Heart left ventricle (tissue), 13 donors: Measurements from ENCODE around the gene DUSP23.

ENCODE experiments used
- POLR2A ChIP-seq, 2 donors: fragments of 450-650 bp; IDR thresholded peaks; one replicate each; pipeline ENCODE4 v1.6.1; 2017; ENCODE audit warnings: antibody characterized with exemption in 2 of 2, mild to moderate bottlenecking in 2 of 2, moderate library complexity in 2 of 2
- TF ChIP-seq, protein P1 (sequence below), 12 donors: fragments of 200-600 bp; sonication (generic) in 4 of 12; IDR thresholded peaks; one replicate each; pipeline versions ENCODE4 v1.5.0 to v1.8.0; 2018 to 2022; ENCODE audit warnings: antibody characterized with exemption in 12 of 12, mild to moderate bottlenecking in 5 of 12
- donor health status: ischemic (EF 13 %, LVEDD 7.1; RV severe dilation, severe dysfunction).
- donor health status: DM: no; HTN: yes; CAD: no.
- donor health status: DM: no; HTN: no; CAD: no.
- donor health status: ischemic (EF 25% LVEDD 6.9; RV normal size, moderate dysfunction).
- donor health status: ischemic (EF 25% LVEDD 5.7; RV mildly dilated, moderate dysfunction).
- donor health status: ischemic (EF 35%, LVEDD 5.7; RV mildly dilated, moderate dysfunction).
- donor health status: nonischemic (EF 11% LVEDD 7.7; RV severe dilation, severe dysfunction).
- donor health status: DM: yes; HTN: yes; CAD: no.
- donor health status: PGD.
- donor health status: ischemic (EF 29% LVEDD 5.4; RV normal size, mild dysfunction).
- donor health status: nonischemic (EF 23%, LVEDD 6.1; RV moderate dilation, normal function).

DNA sequence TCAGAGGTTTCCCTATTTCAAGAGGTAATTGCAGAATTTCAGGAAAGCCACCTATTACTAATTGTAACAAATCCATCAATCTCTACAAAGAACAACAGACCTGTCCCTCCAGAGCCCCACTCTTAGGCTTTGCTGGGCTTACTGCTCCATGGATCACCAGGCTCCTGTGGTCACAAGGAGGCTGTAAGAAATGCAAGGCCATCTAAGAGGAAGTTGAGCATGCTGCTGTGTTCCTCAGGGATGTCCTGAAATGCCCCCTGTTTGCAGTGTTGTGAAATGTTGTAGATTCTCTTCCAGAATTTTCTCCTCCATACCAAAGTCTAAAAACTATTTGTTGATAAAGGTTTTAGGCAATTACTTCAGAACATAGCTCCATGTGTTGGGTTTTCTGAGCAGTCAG lies 24.4 kb upstream of the DUSP23 start:
- TF ChIP-seq, protein P1, sequence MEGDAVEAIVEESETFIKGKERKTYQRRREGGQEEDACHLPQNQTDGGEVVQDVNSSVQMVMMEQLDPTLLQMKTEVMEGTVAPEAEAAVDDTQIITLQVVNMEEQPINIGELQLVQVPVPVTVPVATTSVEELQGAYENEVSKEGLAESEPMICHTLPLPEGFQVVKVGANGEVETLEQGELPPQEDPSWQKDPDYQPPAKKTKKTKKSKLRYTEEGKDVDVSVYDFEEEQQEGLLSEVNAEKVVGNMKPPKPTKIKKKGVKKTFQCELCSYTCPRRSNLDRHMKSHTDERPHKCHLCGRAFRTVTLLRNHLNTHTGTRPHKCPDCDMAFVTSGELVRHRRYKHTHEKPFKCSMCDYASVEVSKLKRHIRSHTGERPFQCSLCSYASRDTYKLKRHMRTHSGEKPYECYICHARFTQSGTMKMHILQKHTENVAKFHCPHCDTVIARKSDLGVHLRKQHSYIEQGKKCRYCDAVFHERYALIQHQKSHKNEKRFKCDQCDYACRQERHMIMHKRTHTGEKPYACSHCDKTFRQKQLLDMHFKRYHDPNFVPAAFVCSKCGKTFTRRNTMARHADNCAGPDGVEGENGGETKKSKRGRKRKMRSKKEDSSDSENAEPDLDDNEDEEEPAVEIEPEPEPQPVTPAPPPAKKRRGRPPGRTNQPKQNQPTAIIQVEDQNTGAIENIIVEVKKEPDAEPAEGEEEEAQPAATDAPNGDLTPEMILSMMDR (IDR thresholded peaks at IDR 0.05) = no peak
- no peak for TF ChIP-seq POLR2A (IDR thresholded peaks at IDR 0.05)
